H1 (cell line): ENCODE data around the gene CDH22. TPM values are rescaled to one million over a fixed set of nuclear protein-coding genes. Genes with fewer than 3 reads are reported as not detected.

Experiments
- CTCF ChIA-PET: fragments of 300-600 bp; sonication (Branson Sonifier 250); formaldehyde crosslinking; loops from one replicate; lab custom pipeline; 2021; ENCODE audit not compliant: partially characterized antibody; lab: Charles Lee
- POLR2A ChIA-PET: fragments of 300-600 bp; sonication (Branson Sonifier 250); formaldehyde crosslinking; loops from one replicate; lab custom pipeline; 2021; ENCODE audit warnings: inconsistent platforms; ENCODE audit not compliant: partially characterized antibody; lab: Charles Lee
- DNase-seq, 2 experiments: peaks; one replicate each; pipeline versions ENCODE4 v3.0.0 to v3.0.0-alpha.2; 2010 to 2022; ENCODE audit warnings: low spot score in 2 of 2, low read depth in 1 of 2, mixed read lengths in 1 of 2
- FAIRE-seq: peaks from 2 replicates; lab custom pipeline; 2011; peaks lifted over from hg19 to GRCh38; lab: Jason Lieb, UNC
- H2AFZ ChIP-seq: 2 replicates; pipeline ENCODE4 v1.8.1; 2012; ENCODE audit warnings: low read length, inconsistent platforms
- H2AK5ac ChIP-seq: 2 replicates; pipeline ENCODE4 v1.6.1; 2013; ENCODE audit warnings: low read depth, low read length
- H2BK120ac ChIP-seq: replicated peaks from 2 replicates; pipeline ENCODE3; 2013; ENCODE audit warnings: low read depth, low read length, inconsistent platforms
- H2BK12ac ChIP-seq: 2 replicates; pipeline ENCODE4 v1.6.1; 2013; ENCODE audit warnings: low read depth, low read length
- H2BK15ac ChIP-seq: 2 replicates; pipeline ENCODE4 v1.6.1; 2013; ENCODE audit warnings: low read length
- H2BK20ac ChIP-seq: 2 replicates; pipeline ENCODE4 v1.6.1; 2013; ENCODE audit warnings: low read length
- H2BK5ac ChIP-seq: 2 replicates; pipeline ENCODE4 v1.6.1; 2013; ENCODE audit warnings: low read depth, low read length
- H3K14ac ChIP-seq: 2 replicates; pipeline ENCODE4 v1.6.1; 2013; ENCODE audit warnings: inconsistent platforms; ENCODE audit not compliant: insufficient read length
- H3K18ac ChIP-seq: 2 replicates; pipeline ENCODE4 v1.6.1; 2013; ENCODE audit warnings: low read length; ENCODE audit errors: extremely low read depth
- H3K23ac ChIP-seq: 2 replicates; pipeline ENCODE4 v1.6.1; 2013; ENCODE audit warnings: inconsistent platforms; ENCODE audit not compliant: insufficient read length
- H3K23me2 ChIP-seq: 2 replicates; pipeline ENCODE4 v1.6.1; 2013; ENCODE audit warnings: low read depth, low read length
- H3K27ac ChIP-seq: 2 replicates; pipeline ENCODE4 v1.6.1; 2011; ENCODE audit warnings: low read depth, low read length, inconsistent platforms
- H3K27me3 ChIP-seq, 4 experiments: replicated peaks in 1 of 4; 1 replicate in 1 of 4; 2 replicates in 3 of 4; pipeline versions ENCODE4 v1.6.1 to v1.8.1; 2011 to 2013; ENCODE audit warnings: low read length in 3 of 4, mild to moderate bottlenecking in 3 of 4, inconsistent platforms in 2 of 4, mixed read lengths in 2 of 4, moderate library complexity in 1 of 4; ENCODE audit not compliant: control insufficient read depth in 3 of 4, insufficient read depth in 3 of 4; ENCODE audit errors: extremely low read depth in 1 of 4
- H3K36me3 ChIP-seq, 4 experiments: 2 replicates each; pipeline versions ENCODE4 v1.6.1 to v1.8.1; 2011 to 2013; ENCODE audit warnings: mild to moderate bottlenecking in 4 of 4, low read length in 3 of 4, moderate library complexity in 2 of 4, control low read depth in 1 of 4, inconsistent platforms in 1 of 4; ENCODE audit not compliant: insufficient read depth in 4 of 4, control insufficient read depth in 2 of 4
- H3K4ac ChIP-seq: replicated peaks from 2 replicates; pipeline ENCODE3; 2013; ENCODE audit warnings: low read length, low read depth, mixed read lengths, inconsistent platforms; ENCODE audit not compliant: insufficient read length
- H3K4me1 ChIP-seq, 4 experiments: replicated peaks in 1 of 4; 1 replicate in 1 of 4; 2 replicates in 3 of 4; pipeline versions ENCODE4 v1.6.1 to v1.8.1; 2011 to 2013; ENCODE audit warnings: low read length in 3 of 4, inconsistent platforms in 2 of 4, mixed read lengths in 1 of 4; ENCODE audit not compliant: insufficient read depth in 4 of 4, control insufficient read depth in 3 of 4
- H3K4me2 ChIP-seq, 2 experiments: 2 replicates each; pipeline versions ENCODE4 v1.6.1 to v1.8.1; 2011 to 2013; ENCODE audit warnings: low read depth in 2 of 2, low read length in 2 of 2, control low read depth in 1 of 2, inconsistent platforms in 1 of 2, mild to moderate bottlenecking in 1 of 2; ENCODE audit not compliant: insufficient read depth in 1 of 2
- H3K4me3 ChIP-seq, 4 experiments: fragments of 200-600, 300-600 bp in 1 of 4; sonication (generic), shearing (Covaris generic), sonication (Bioruptor Twin) in 1 of 4; 2 replicates each; pipeline versions ENCODE4 v1.5.1 to v1.8.1; 2011 to 2016; ENCODE audit warnings: low read length in 4 of 4, low read depth in 3 of 4, control low read depth in 2 of 4, inconsistent platforms in 2 of 4, mild to moderate bottlenecking in 2 of 4, mixed read lengths in 1 of 4, moderate library complexity in 1 of 4; ENCODE audit not compliant: insufficient read depth in 2 of 4; ENCODE audit errors: extremely low read depth in 1 of 4
- H3K56ac ChIP-seq: replicated peaks from 2 replicates; pipeline ENCODE3; 2013; ENCODE audit warnings: low read depth, mild to moderate bottlenecking, mixed read lengths, low read length, inconsistent platforms; ENCODE audit not compliant: insufficient read length
- H3K79me1 ChIP-seq: 2 replicates; pipeline ENCODE4 v1.6.1; 2013; ENCODE audit warnings: low read depth, low read length, control low read depth
- H3K79me2 ChIP-seq, 2 experiments: 2 replicates each; pipeline versions ENCODE4 v1.6.1 to v1.8.1; 2012 to 2013; ENCODE audit warnings: low read length in 2 of 2, mild to moderate bottlenecking in 2 of 2, inconsistent platforms in 1 of 2; ENCODE audit not compliant: insufficient read depth in 2 of 2, control insufficient read depth in 1 of 2
- H3K9ac ChIP-seq, 4 experiments: replicated peaks in 1 of 4; 1 replicate in 1 of 4; 2 replicates in 3 of 4; pipeline versions ENCODE4 v1.6.1 to v1.8.1; 2011 to 2013; ENCODE audit warnings: low read depth in 3 of 4, low read length in 3 of 4, control low read depth in 2 of 4, mild to moderate bottlenecking in 2 of 4, moderate library complexity in 2 of 4, inconsistent platforms in 1 of 4; ENCODE audit errors: extremely low read depth in 1 of 4
- H3K9me3 ChIP-seq, 2 experiments: 2 replicates each; pipeline versions ENCODE4 v1.6.1 to v1.8.1; 2012 to 2013; ENCODE audit warnings: mild to moderate bottlenecking in 2 of 2, moderate library complexity in 2 of 2, control low read depth in 1 of 2, inconsistent platforms in 1 of 2, low read depth in 1 of 2, low read length in 1 of 2, mixed read lengths in 1 of 2; ENCODE audit not compliant: insufficient read depth in 2 of 2
- H4K20me1 ChIP-seq, 2 experiments: replicated peaks in 1 of 2; 2 replicates each; pipeline versions ENCODE3 to v1.8.1; 2011 to 2013; ENCODE audit warnings: inconsistent platforms in 2 of 2, low read length in 2 of 2, mild to moderate bottlenecking in 1 of 2; ENCODE audit not compliant: insufficient read depth in 2 of 2, control insufficient read depth in 1 of 2
- H4K5ac ChIP-seq: 2 replicates; pipeline ENCODE4 v1.6.1; 2013; ENCODE audit warnings: low read length, low read depth, mixed read lengths, inconsistent platforms; ENCODE audit not compliant: insufficient read length
- H4K8ac ChIP-seq: 2 replicates; pipeline ENCODE4 v1.8.0; 2013; ENCODE audit warnings: mild to moderate bottlenecking, moderate library complexity, low read length, inconsistent platforms; ENCODE audit not compliant: insufficient read depth; ENCODE audit errors: extremely low read depth
- H4K91ac ChIP-seq: replicated peaks from 2 replicates; pipeline ENCODE3; 2013; ENCODE audit warnings: low read length, mixed read lengths, inconsistent platforms; ENCODE audit not compliant: insufficient read length
- CEBPB ChIP-seq: IDR thresholded peaks from 2 replicates; pipeline ENCODE4 v1.6.1; 2012; ENCODE audit warnings: low read depth, low read length
- E2F6 ChIP-seq: IDR thresholded peaks from 2 replicates; pipeline ENCODE4 v1.6.1; 2012; ENCODE audit warnings: inconsistent platforms
- JUND ChIP-seq: IDR thresholded peaks from 2 replicates; pipeline ENCODE4 v1.6.1; 2011; ENCODE audit warnings: mild to moderate bottlenecking, improper control_type of control experiment, low read length
- MAFK ChIP-seq: IDR thresholded peaks from 2 replicates; pipeline ENCODE4 v1.6.1; 2012; ENCODE audit warnings: low read depth, mild to moderate bottlenecking, improper control_type of control experiment, low read length
- TCF12 ChIP-seq: IDR thresholded peaks from 2 replicates; pipeline ENCODE4 v1.6.1; 2011; ENCODE audit warnings: low read depth, mild to moderate bottlenecking, low read length
- ZNF274 ChIP-seq: IDR thresholded peaks from 2 replicates; pipeline ENCODE4 v1.7.0; 2012; ENCODE audit warnings: low read length, borderline replicate concordance; ENCODE audit errors: extremely low read depth
- WGBS, 2 experiments: shearing (Covaris generic) in 1 of 2; methylation state at CpG; one replicate each; pipeline versions ENCODE4 v1.1.6 to v1.1.7; 2013 to 2015; ENCODE audit warnings: low lambda C conversion rate in 2 of 2, mixed read lengths in 2 of 2, inconsistent platforms in 1 of 2, low coverage in 1 of 2, missing lambda C conversion rate in 1 of 2; ENCODE audit not compliant: insufficient replicate concordance in 2 of 2, insufficient coverage in 1 of 2, insufficient read length in 1 of 2; ENCODE audit errors: extremely low coverage in 1 of 2, missing lambda C conversion rate in 1 of 2; 5-methylcytosine and 5-hydroxymethylcytosine counted together
- polyA plus RNA-seq, 7 experiments: library from polyadenylated mRNA; depleted of rRNA in 3 of 7; stranded (reverse) in 5 of 7; unstranded in 2 of 7; fragments of >200 nt in 5 of 7; fragments of 200-250 nt in 2 of 7; gene quantifications; 1 replicate in 5 of 7; 2 replicates in 1 of 7; 4 replicates in 1 of 7; pipeline versions ENCODE4 v1.2.1 to v1.2.3, GENCODE V29; 2011 to 2013; ENCODE audit warnings: missing spikeins in 2 of 7, mixed read lengths in 2 of 7
- total RNA-seq: library from RNA; stranded (reverse); fragmentation: NEBNext Ultra II Directional; extraction: Animal tissue kit (Norgen Biotek cat#: 25700); gene quantifications from 2 replicates; pipeline ENCODE4 v1.2.1, GENCODE V29; 2021

CDH22 gene
- total and polyA plus RNA-seq, 2 of the 8 experiments (the other 6 are each of a cell fraction or from before 2014, with no cell fraction given), result 0.35 to 0.39 TPM

GRCh38 chr20:46264391-46265266, 43.7 kb downstream of the CDH22 start:
- ChIA-PET CTCF (interaction anchor here (0.7 to 4.0 kb wide), 4 partner anchors 11 to 84 kb away, joined by 3 to 16 read pairs (median 10); no protein-coding TSS in a partner anchor), POLR2A (interaction anchor here (0.9 kb wide), 1 partner anchor 100 kb away, joined by 3 read pairs; no protein-coding TSS in a partner anchor)
- no peak overlapping the region for H4K91ac ChIP-seq
- no peak overlapping the region for H2BK120ac ChIP-seq
- H3K9me3 ChIP-seq, result no peaks in the 10 kb centered on the region
- FAIRE-seq (no peak), DNase-seq (no peak)
- no peak overlapping the region for H2AFZ ChIP-seq
- H3K4me1 ChIP-seq, result peaks cover 0 to 6% (median 3%) of the 10 kb centered on the region in 4 experiments; a peak in 3 of 7 replicates
- H4K5ac ChIP-seq, result no peak overlapping the region
- no peaks in the 10 kb centered on the region; the same call in 1 of the 2 replicates for H3K23me2 ChIP-seq
- H4K8ac ChIP-seq, result no peak overlapping the region
- no peak overlapping the region for H3K23ac ChIP-seq
- H3K9ac ChIP-seq, result no peak overlapping the region
- no peak overlapping the region for H3K56ac ChIP-seq
- no peaks in the 10 kb centered on the region for H3K36me3 ChIP-seq
- WGBS, 2 experiments, result 83% methylated on average over 26 of the region's 26 CpGs; no CpG with 5 or more reads in 1 of the 2 experiments
- H4K20me1 ChIP-seq, result peaks cover 0 to 2% of the 10 kb centered on the region in 2 experiments
- H3K14ac ChIP-seq, result no peak overlapping the region
- H3K18ac ChIP-seq, result no peak overlapping the region
- H3K27ac ChIP-seq, result no peak overlapping the region
- H2BK12ac ChIP-seq, result no peak overlapping the region
- H3K4ac ChIP-seq, result no peak overlapping the region
- H3K4me3 ChIP-seq, result no peak overlapping the region
- H2BK15ac ChIP-seq, result no peak overlapping the region
- H2AK5ac ChIP-seq, result no peak overlapping the region
- H2BK20ac ChIP-seq, result no peak overlapping the region
- no peaks in the 10 kb centered on the region for H3K27me3 ChIP-seq
- H3K4me2 ChIP-seq, result no peak overlapping the region
- H3K79me1 ChIP-seq, result no peaks in the 10 kb centered on the region
- no peak overlapping the region for H2BK5ac ChIP-seq
- H3K79me2 ChIP-seq, result no peaks in the 10 kb centered on the region
- no peak for TF ChIP-seq CEBPB
- TF ChIP-seq E2F6, result no peak
- no peak for TF ChIP-seq ZNF274
- TF ChIP-seq MAFK, result no peak
- no peak for TF ChIP-seq JUND
- TF ChIP-seq TCF12, result no peak
